Fibroblast of pulmonary artery (primary cell): ENCODE measurements around the gene DNAJA3.

ENCODE experiments used
- DNase-seq: peaks from one replicate; pipeline ENCODE4 v3.0.0-alpha.2; 2010; ENCODE audit warnings: low read depth
- H3K4me3 ChIP-seq: replicated peaks from 2 replicates; pipeline ENCODE4 v1.5.1; 2011; ENCODE audit warnings: low read depth, mild to moderate bottlenecking, control low read depth, low read length, moderate library complexity
- TF ChIP-seq, protein P1 (sequence below): IDR thresholded peaks from 2 replicates; pipeline ENCODE4 v1.5.1; 2011; ENCODE audit warnings: mild to moderate bottlenecking, control low read depth, low read length, inconsistent platforms; ENCODE audit errors: missing control alignments

DNAJA3 gene

DNA sequence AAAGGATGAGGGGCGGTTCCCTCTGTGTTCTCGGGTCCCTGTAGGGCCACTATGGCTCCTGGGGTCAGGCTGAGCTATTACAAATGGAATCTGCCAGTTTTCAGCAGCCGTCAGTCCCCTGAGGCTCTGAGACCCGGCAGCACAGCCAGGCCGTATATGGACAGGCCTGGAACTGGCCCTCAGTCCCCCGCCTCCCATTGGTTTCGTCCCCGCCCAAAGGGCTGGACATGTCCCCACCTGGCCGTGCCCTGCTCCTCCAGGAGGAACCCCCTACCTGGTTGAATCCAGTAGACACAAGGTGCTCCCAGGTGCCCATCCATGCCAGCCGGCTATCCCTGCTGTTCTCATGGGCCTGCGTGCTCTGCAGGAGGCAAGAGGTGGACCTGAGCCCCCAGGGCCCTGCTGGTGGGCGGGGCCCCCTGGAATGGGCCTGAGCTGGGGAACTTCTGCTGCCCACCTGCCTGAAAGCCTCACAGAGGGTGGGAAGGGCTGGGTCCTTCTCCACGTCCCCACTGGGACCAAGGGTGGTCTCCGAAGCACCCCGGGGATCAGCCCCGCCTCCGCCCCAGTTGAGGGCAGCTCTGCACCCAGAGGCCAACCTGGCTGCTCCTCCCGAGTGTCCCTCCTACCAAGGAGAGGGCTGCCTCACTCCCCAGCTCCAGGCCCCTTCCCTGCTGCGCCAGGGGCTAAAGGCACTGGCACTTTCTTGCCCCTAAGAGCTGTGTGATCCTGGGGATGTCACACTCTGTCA, 37.2 kb upstream of the DNAJA3 start:
- TF ChIP-seq, protein P1, sequence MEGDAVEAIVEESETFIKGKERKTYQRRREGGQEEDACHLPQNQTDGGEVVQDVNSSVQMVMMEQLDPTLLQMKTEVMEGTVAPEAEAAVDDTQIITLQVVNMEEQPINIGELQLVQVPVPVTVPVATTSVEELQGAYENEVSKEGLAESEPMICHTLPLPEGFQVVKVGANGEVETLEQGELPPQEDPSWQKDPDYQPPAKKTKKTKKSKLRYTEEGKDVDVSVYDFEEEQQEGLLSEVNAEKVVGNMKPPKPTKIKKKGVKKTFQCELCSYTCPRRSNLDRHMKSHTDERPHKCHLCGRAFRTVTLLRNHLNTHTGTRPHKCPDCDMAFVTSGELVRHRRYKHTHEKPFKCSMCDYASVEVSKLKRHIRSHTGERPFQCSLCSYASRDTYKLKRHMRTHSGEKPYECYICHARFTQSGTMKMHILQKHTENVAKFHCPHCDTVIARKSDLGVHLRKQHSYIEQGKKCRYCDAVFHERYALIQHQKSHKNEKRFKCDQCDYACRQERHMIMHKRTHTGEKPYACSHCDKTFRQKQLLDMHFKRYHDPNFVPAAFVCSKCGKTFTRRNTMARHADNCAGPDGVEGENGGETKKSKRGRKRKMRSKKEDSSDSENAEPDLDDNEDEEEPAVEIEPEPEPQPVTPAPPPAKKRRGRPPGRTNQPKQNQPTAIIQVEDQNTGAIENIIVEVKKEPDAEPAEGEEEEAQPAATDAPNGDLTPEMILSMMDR = no peak
- no peak for DNase-seq
- no peak overlapping the region for H3K4me3 ChIP-seq

DNA sequence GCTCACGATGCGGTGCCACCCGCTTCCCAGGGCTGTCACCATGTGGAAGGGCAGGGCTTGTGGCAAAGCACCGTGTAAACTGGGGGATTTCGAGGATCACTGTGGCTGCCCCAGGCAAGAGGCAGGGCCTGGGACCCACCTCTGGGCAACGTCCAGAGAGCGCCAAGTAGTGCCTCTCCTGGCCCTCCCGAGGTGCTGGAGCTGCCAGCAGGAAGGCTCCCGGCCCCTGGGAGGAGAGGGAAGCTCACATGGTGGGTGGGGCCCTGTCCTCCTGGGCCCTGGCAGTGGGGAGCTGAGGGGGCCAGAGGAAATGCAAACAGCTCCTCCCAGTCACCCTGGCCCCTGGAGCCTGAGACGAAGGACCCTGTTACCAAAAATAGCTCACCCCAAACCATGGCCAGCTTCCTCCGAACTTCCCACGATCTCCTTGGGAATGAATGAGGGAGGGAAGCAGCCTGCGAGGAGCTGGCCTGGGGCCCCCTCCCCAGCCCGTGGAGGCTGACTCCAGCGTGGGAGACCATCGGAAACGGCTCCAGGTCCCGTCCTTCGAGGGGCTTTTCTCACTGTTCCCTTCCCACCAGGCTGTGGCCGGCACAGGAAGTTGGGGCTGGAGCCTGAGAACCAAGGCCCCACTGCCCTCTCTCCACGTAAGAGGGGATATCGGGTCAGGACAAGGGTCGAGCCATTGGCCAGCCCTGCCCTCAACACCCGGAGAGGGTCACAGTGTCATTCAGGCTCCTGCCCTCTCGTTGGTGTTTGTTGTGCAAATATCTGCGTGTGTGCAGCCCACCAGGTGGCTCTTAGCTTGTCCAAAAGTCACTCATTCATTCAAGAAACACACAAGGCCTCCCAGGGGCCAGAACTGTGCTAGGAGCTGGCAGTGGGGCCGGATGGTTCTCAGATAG, 36.4 kb upstream of the DNAJA3 start:
- no peak overlapping the region for H3K4me3 ChIP-seq
- TF ChIP-seq, protein P1 = no peak
- DNase-seq = no peak

DNA sequence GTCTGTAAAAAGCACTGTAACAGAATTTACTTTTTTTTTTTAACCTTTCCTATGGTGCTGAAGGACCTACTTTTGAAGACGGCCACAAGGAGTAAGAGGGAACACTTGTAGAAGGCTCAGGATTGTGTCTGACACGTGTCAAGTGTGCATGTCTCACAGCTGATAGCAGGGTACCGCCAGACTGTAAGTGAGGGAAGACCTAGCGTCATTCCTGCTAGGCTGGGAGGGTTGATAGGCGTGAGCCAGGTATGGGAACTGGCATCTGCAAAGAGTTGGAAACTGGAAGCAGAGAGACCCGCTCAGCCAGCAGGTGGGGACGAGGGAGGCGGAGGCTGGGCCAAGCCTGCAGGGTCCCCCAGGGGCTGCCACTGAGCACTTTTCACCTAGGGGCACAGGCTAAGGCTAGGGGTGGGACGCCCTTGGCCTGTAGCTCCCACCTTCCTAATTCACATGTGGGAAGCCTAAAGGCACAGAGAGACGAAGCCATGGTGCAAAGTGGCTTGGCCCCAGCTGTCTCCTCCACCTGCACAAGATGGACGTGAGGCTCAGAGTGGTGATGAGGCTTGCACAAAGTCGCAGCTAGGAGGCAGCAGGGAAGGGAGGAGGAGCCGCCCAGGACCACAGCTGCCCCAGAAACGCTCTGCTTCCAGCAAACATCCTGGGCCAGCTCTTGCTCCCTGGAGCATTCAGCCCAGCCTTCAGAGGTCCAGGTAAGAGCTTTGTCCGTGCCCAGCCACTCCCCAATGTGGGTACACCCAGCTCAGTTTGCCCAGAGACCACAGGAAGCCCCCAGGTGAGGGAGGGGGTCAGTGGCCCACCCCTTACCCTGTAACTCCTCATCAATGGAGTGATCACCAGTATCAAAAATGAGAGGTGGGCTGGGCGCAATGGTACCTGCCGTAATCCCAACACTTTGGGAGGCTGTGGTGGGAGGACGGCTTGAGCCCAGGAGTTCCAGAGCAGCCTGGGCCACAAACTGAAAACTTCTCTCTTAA, 35.1 kb upstream of the DNAJA3 start:
- H3K4me3 ChIP-seq = no peak overlapping the region
- no peak for DNase-seq
- TF ChIP-seq, protein P1 = no peak

DNA sequence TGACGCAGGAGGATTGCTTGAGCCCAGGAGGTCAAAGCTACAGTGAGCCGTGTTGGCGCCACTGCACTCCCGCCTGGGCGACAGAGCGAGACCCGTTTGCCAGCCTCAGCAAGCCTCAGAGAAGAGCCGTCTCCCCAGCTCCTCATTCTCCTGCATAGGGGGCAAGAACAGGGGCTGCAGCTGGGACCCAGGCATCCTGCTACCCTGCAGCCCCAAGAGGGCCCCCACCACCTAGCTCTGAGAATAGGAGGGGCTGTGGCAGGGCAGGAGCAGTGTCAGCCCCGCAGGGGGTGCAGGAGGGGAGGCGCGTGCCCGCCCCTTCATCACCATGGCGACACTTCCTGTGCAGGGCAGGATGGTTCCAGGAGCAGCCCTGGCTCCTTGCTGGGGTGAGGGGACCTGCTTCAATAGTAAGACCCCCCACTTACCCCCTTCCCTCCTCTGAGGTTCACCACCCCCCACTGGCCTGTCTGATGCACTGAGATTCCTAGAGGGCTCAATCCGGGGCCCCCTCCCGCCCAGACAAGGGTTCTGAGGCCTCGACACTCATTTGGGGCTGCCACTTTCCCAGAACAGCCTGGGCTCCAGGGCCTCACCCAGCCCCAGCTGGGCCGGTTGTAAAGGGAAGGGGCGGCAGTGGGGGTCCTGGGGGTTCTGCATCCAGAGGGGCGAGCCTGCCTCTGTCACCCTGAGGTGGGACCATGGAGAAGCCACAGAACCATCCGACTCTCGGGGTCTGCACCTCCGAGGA, 33.9 kb upstream of the DNAJA3 start:
- DNase-seq = no peak
- TF ChIP-seq, protein P1 = no peak
- H3K4me3 ChIP-seq = no peak overlapping the region

DNA sequence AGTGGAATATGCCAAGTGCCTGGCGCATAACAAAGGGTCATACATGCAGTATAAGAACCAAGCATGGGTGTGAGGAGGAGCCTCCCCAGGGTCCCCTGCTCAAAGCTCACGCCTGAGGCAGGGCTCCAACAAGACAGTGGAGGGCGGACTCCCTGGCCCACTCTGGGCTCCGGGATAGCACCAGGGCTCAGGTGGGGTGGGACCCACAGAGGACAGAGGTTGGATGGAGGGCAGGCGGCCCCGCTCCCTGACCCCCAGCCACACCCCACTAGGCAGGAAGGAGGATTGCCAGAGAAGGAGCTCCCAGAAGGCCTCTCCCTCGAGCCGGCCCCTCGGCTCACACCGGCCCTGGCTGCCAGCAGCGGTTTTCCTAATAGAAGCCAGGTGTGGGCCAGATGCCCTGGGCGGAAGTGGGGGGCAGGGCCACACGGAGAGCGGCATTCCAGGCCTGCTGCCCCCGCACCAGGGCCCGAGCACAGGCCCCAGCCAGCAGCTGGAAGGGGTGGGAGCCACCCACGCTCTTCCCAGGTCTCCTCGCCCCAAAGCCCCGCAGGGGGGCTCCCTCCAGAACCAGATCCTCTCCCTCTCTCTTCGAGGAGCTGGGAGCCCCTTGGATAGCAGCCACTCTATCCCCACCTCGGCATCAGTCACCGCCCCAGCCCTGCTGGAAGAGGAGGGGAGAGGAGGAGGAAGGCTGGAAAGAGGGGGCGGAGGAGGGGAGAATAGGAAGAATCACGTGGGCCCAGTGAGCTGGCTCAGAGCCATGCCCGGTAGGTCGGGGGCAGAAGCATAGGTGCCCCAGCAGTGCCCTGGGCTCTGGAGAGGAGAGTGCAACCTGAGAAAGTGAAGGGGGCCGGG, 33.1 kb upstream of the DNAJA3 start:
- TF ChIP-seq, protein P1 = no peak
- no peak overlapping the region for H3K4me3 ChIP-seq
- DNase-seq = peak; percentile 66
